Measurements from ENCODE around the gene MTSS2.
"Not testable (repeated sequence)": the region's sequence is repeated elsewhere in the genome, so short reads cannot be mapped to it uniquely, and the experiment has no call there.

The MTSS2 gene

DNA sequence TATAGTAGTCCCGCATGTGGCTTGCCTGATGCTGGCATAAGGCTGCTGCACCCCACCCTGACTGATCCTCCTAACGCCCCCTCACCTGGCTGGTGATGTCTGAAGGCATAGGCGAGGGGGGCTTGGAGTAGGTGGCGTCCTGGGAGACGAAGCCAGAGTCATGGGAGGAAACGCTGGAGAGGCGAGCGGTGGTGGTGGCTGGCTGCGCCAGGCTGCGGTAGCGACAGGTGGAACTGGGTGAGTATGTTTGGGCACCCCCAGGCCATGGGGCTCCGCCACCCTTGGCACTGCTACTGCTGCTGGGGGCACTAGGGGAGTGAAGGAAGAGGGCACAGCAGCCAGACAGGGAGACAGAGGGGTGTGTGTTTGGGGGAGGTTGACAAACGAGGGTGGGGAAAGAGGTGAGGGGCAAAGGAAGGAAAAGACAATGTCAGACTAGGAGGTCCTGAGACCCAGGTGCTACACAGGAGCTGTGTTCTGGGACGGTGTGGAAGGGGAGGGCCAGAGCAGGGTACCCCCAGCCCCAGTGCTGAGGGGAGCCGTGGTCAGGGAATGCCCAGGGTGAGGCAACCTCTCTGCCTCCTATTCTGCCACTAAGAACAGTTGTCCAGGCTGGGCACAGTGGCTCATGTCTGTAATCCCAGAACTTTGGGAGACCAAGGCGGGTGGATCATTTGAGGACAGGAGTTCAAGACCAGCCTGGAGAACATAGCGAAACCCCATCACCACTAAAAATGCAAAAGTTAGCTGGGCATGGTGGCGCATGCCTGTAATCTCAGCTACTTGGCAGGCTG is 11.4 kb downstream of the MTSS2 start:
- no peak for DNase-seq (ENCODE audit: low read depth in 2 of 2)

DNA sequence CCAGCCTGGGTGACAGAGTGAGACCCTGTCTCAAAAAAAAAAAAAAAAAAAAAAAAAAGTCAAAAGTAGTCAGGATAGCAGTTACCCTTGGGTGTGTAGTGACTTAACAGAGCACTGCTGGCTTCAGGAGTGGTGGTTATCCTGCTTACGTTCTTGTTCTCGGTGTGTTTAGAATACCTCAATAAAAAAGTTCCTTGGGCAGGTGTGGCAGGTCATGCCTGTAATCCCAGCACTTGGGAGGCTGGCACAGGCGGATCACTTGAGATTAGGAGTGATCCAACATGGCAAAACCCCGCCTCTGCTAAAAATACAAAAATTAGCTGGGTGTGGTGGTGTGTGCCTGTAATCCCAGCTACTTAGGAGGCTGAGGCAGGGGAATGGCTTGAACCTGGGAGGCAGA is 14.9 kb downstream of the MTSS2 start:
- not testable (repeated sequence) for DNase-seq (ENCODE audit: low read depth in 2 of 2)

DNA sequence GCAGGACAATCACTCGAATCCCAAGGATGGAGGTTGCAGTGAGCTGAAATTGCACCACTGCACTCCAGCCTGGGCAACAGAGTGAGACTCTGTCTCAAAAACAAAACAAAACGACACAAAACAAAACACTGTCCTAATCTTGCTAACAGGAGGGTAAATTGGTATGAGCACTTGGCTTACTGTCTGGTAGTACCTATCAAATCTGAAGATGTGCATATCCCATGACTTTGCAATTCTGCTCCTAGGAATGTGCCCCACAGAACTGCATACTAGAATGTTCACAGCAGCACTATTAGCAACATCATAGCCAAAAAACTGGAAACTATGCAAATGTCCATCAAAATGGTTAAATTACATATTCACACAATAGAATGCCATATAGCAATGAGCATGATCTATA is 15.7 kb downstream of the MTSS2 start:
- DNase-seq (ENCODE audit: low read depth in 2 of 2): no peak

DNA sequence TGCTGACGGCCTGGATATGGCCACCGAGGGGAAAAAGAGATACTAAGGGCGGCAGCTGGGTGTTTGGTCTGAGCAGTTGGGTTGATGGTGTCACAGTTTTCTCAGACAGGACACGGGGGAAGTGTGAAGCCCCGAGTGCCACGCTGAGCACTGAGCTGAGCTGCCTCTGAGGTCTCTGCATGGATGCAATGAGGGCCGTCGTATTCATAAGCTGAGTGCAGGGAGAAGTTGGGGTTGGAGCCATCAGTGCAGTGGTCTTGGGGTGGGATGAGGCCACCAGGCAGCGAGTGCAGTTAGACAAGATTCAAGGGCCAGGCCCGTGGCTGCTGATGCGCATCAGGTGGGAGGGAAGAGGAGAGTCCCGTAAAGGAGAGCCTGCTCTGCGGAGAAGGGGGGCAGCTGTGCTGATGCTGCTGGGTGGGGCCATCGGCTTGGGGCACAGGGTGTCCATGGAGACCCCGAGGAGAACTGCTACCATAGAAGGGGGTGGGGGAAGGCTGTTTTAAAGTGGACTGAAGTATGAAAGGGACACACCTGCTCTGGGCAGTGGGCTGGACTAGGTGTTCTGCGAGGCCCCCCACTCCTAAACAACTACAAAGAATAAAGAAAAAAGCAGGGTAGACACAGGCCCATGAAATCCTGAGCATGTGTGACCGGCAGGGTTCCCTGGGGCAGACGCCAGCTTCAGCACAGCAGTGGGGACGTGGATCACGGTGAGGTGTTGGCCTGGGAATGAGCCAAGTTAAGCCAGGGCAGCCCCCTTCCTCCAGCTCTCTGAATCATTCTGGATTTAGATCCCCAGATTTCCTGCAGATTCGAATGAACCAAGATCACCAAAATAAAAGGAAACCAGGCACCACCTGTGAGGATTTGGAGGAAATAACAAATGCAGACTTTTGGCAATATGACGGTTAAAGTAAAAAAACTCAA is 19.8 kb downstream of the MTSS2 start:
- DNase-seq (ENCODE audit: low read depth in 2 of 2): no peak

DNA sequence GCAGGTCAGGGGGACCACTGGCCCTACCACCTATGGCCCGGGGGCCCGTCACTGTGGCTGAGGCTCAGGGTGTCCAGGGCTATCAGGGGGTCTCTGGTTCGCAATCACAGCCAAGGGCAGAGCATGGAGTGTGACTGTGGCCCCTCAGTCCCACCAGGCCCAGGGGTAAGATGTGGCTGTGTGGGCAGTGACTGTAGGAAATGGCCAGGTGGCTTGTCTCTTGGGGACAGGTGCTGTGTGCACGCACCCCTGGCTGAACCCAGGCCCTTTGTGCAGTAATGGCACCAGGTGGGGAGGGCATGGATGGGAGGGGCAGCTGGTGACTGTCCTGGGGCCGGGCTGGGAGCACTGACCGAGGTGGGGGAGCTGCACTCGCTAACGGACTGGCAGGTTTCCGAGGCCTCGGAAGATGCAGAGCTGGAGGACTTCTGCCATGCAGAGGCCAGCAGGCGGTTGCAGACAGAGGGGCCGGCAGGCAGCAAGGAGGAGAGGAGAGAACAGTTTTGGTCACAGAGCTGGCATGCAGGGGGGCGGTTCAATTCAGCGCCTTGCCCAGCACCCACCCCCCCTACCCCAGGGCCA is 20.6 kb downstream of the MTSS2 start:
- no peak for DNase-seq (ENCODE audit: low read depth in 2 of 2)

DNA sequence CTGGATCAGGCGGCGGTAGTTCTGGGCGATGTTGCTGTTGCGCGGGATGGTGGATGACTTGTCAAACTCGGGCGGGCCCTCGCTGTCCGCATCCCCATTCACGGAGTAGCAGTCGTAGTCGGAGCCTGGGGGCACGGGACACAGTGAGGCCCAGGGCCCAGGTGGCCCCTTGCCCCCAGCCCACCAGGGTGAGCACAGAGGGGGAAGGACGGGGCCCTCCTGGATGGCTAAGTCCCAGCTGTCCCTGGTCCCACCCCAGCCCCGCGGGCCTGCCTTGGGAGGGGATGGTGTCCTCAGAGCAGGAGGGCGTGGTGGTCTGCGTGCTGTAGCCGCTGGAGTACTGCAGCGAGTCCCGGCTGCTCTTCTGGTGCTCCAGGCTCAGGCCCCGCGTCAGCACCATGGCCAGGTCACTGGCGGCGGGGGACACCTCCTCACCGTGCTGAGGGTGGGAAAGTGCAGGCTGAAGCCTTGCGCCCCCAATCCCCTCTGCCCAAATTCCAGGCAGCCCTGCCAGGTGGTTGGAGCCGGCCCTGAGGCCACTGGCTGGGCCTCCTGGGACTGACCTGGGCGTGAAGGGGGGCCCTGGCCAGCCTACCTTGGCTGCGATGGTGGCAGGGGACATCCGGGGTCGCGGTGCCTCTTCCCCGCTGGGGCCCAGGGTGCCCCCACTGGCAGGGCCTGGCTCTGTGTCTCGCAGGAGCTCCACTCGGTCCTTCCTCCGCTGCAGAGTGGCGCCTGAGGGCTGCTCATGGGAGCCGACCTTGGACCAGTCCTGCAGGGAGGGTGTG is 21.3 kb downstream of the MTSS2 start:
- DNase-seq (ENCODE audit: low read depth in 2 of 2): no peak

DNA sequence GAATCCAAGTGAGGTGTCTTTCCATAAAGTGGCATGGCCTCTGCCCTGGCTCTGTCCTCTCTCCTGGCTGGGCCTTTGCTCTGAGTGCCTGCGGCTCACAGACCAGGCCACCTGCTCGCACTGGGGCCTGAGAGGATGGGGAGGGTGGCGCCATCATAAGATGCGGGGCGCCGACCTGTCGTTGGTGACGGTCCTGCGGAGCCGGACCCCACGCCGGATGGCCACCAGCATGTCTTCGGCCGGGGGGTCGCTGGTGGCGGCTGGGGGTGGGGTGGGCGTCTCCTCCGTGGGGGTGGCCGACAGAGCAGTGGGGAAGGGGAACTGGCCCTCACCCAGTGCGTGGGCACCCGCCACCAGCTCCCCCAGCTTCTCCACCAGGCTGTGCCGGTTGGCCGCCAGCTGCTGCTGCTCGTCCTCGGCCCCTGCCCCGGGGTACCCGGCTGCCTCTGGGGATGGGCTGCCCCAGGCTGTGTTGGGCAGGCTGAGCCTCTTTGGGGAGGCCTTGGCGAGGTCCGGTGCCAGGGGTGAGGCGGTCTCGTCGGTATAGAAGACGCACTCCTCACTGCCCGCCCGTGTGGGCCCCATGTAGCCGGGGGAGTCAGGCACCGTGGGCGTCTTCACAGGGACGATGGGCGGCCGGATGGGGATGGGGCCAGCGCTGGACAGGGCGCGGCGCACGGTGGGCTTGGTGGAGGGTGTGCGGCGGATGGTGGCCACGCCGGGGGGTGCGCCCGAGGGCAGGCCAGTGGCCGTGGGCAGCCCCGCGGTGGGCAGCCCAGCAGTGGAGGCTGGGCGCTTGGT is 22.1 kb downstream of the MTSS2 start:
- no peak for DNase-seq (ENCODE audit: low read depth in 2 of 2)

DNA sequence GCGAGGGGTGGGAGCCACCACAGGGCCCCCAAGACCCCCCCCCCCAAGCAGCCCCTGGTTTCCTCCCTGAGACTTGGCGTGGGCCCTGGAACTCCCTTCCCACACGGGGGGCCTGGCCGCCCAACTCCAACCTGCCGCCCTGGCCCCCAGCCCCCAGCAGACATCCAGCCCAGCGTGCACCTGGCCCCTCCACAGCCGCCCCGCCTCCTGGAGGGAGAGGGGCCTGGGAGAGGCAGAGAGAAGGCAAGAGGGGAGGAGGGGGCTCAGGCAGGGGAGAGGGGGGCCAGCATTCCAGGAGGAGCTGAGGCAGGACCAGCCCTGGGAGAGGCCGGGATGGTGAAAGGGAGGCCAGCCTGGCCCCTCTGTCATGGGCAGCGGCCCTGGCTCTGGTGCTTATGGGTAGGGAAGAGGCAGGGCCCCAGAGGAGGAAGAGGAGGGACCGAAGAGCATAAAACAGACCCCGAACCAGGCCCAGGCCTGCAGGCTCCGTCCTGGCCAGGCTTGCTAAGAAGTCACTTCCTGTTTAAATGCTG is 22.8 kb downstream of the MTSS2 start:
- no peak for DNase-seq (ENCODE audit: low read depth in 2 of 2)

DNA sequence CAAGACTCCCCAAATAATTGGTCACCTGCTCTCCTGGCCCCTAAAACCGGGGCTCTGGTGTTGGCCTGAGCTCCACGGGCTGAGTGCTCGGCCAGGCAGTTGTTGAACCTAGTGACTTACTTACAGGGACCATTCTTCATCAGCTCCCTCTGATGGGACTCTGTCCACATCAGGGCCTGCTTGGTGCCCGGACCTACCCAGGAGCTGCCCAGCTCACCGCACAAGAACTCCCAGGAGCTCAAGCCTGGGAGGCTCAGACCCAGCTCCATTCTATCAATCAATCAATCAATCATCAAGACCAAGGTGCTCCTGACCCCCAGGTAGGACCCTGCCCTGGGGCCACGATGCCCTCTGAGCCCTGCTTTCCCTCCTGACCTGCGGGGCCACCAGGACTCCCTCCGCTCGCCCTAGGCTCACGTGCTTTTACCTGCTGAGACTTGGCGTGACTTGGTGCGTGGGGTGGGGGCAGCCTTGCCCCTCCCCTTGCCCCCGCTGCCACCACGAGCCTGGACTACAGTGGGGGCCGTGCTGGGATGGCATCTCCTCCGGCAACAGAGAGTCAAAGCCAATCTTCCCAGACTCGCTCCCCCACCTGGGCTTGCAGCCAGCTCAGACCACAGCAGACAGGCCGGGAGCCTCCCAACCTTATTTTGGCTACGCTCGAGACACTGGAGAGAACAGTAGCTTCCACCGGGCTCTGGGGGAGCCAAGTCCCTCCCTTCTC is 23.8 kb downstream of the MTSS2 start:
- DNase-seq (ENCODE audit: low read depth in 2 of 2): no peak

DNA sequence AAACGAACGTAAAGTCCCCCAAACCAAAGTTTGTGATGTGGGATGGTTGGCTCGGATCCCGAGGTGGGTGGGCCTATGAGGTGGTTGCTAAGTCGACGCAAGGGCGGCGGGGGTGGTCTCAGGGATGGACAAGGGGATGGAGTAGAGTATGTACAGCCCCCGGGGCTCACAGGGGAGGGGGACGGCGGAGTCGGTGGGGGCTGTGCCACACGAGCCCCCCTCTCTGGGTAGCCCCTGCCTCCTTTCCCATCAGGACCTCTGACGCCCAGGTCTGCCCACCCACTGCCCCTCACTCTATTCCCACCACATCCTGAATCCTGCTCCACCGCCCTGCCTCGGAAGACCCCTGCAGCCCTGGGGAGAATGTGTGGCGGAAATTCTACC is 24.3 kb downstream of the MTSS2 start:
- DNase-seq (ENCODE audit: low read depth in 2 of 2): no peak

DNA sequence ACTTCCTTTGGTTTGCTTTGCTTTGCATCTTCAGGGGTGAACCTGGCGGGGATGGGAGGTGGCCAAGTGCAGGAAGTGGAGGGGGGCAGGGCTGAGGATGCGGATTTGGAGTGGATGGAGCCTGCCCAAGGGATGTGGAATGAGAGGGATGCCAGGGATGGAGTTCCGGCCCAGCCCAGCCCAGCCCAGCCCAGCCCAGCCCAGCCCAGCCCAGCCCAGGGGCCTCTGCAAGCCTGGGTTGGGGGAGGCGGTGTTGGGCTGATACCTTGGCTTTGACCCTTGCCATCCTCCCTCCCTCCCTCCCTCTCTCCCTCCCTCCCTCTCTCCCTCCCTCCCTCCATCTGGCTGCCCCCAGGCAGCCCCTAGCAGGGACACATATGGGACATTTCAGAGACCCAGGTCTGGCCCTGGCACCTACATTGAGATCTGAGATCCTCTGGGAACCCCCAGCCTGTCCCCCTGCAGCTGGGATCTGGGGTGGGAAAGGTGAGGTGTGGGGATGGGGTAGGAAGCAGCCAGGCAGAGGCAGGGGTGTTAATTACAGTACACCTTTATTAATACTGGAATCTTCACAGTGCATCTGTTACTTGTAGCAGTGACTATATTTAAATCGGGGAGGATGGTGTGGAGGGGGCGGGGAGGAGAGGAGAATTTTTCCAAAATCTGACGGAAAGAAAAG is 25.0 kb downstream of the MTSS2 start:
- DNase-seq (ENCODE audit: low read depth in 2 of 2): no peak

DNA sequence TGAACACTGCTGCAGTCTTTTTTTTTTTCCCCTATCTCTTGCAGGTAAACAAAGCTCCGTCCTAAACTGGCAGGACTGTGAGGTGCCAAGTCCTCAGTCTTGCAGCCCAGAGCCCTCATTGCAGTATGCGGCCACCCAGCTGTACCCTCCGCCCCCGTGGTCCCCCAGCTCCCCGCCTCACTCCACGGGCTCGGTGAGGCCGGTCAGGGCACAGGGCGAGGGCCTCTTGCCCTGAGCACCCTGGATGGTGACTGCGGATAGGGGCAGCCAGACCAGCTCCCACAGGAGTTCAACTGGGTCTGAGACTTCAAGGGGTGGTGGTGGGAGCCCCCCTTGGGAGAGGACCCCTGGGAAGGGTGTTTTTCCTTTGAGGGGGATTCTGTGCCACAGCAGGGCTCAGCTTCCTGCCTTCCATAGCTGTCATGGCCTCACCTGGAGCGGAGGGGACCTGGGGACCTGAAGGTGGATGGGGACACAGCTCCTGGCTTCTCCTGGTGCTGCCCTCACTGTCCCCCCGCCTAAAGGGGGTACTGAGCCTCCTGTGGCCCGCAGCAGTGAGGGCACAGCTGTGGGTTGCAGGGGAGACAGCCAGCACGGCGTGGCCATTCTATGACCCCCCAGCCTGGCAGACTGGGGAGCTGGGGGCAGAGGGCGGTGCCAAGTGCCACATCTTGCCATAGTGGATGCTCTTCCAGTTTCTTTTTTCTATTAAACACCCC is 25.7 kb downstream of the MTSS2 start:
- DNase-seq (ENCODE audit: low read depth in 2 of 2): no peak

DNA sequence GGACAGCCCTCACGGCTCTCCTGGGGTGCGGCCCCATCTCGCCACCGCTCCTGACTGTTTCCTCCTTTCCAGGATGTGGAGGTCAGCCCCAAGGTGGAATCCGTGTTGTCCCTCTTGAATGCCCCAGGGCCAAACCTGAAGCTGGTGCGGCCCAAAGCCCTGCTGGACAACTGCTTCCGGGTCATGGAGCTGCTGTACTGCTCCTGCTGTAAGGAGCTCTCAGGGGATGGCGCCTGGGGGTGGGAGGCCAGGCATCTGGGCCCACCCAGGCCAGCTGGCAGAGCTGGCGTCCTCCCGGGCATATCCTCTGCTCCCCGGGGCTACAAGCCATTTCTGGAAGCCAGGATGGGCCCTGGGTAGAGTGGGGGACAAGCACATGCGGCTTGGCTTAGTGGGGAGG is 26.3 kb downstream of the MTSS2 start:
- no peak for DNase-seq (ENCODE audit: low read depth in 2 of 2)

DNA sequence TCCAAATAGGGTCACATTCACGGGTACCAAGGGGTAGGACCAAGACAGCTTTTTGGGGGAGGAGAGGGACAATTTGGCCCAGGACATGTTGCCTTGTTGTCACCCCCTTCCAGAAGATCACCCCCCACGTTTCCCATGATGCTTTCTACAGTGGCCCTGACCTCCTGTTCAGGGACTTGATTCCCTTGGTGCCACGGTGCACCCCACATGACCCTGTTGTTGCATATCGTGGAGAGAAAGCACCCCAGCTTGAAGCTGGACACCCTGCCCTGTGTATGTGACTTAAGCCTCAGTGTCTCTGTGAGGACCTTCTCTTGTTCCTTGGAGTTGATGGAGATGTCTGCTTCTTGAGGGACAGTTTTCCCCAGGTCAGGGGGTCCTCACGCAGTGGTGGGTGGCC is 26.9 kb downstream of the MTSS2 start:
- DNase-seq (ENCODE audit: low read depth in 2 of 2): no peak

DNA sequence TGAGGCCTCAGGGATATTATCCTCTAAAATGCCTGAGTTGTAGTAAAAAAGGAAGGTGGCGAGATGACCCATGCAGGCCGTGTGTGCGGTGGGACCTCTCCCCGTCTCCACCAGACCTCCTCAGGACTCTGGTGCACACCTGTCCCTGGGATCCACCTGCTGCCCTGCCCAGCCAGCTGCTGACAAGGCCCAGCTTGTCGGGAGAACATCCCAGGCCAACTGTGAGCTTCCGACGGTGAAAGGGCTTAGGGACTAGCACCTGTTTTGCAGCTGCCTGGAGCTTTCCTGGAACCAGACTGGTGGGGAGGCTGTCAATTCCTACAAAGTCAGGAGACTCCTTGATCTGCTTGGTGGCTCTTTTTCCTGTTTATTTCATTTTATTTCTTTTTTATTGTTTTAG is 27.9 kb downstream of the MTSS2 start:
- DNase-seq (ENCODE audit: low read depth in 2 of 2): no peak

DNA sequence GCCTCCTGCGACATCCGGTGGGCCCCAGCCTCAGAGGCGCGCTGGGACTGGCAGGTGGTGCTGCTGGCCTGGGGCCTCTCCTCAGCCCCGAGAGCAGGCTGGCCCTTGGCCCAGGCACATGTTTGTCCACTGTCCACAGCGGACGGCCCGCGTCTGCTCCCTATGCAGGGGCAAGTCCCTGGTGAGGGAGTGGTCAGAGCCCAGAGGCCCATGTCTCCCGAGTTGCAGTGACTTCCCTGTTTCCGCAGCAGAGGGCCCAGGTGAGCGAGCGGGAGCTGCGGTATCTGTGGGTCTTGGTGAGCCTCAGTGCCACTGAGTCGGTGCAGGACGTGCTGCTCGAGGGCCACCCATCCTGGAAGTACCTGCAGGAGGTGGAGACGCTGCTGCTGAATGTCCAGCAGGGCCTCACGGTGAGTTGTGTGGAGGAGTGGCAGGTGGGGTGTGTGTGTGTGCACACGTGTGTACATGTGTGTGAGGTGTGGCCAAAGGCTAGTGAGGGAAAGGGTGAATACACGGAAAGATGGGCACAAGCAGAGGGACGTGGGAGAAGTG is 29.1 kb downstream of the MTSS2 start:
- no peak for DNase-seq (ENCODE audit: low read depth in 2 of 2)

DNA sequence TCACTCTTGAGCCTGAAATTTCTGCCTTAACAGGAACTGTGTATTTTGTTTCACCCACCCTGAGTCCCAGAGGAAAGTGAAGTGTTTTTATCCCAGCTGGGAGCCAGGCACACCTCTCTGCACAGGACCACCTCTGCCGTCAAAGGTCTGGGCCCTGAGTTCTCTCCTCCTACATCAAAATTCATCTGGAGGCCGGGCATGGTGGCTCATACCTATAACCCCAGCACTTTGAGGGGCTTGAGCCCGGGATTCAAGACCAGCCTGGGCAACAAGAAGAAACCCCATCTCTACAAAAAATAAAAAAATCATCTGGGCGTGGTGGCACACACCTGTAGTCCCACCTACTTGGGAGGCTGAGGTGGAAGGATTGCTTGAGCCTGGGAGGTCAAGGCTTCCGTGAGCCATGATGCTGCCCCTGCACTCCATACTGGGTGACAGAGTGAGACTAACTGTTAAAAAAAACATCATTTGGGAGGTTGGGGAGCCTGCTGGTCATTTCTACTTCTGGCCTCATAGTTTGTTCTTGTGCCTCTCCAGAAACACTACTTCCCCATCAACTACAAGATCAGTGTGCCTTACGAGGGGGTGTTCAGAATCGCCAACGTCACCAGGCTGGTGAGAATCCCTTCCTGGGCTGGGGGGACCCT is 29.7 kb downstream of the MTSS2 start:
- DNase-seq (ENCODE audit: low read depth in 2 of 2): no peak
